Mesenchymal stem cell (in vitro differentiated cells and primary cell): ENCODE data around the gene RHOB.

Experiments
- DNase-seq: peaks from one replicate; pipeline ENCODE4 v3.0.0-alpha.2; 2013
- H2AFZ ChIP-seq: one replicate; pipeline ENCODE4 v1.6.1; 2013; ENCODE audit warnings: low read depth, mild to moderate bottlenecking, control low read depth, inconsistent platforms, low read length, moderate library complexity
- H2AK5ac ChIP-seq: 2 replicates; pipeline ENCODE4 v1.6.1; 2013; ENCODE audit warnings: low read length, moderate library complexity, mild to moderate bottlenecking, inconsistent platforms; ENCODE audit not compliant: severe bottlenecking
- H2BK120ac ChIP-seq: one replicate; pipeline ENCODE4 v1.6.1; 2013; ENCODE audit warnings: low read depth, mild to moderate bottlenecking, inconsistent platforms, low read length, moderate library complexity
- H2BK12ac ChIP-seq, 2 experiments: one replicate each; pipeline ENCODE4 v1.6.1; 2013; ENCODE audit warnings: inconsistent platforms in 2 of 2, low read length in 2 of 2, mild to moderate bottlenecking in 2 of 2, moderate library complexity in 2 of 2, control low read depth in 1 of 2
- H2BK15ac ChIP-seq: one replicate; pipeline ENCODE4 v1.6.1; 2013; ENCODE audit warnings: mild to moderate bottlenecking, low read depth, inconsistent platforms; ENCODE audit not compliant: poor library complexity, severe bottlenecking
- H2BK5ac ChIP-seq: 2 replicates; pipeline ENCODE4 v1.6.1; 2013; ENCODE audit warnings: low read depth, mild to moderate bottlenecking, low read length, control low read depth, inconsistent platforms; ENCODE audit not compliant: poor library complexity, severe bottlenecking
- H3K14ac ChIP-seq, 2 experiments: one replicate each; pipeline ENCODE4 v1.6.1; 2013; ENCODE audit warnings: inconsistent platforms in 2 of 2, low read length in 2 of 2, control low read depth in 1 of 2, mild to moderate bottlenecking in 1 of 2, moderate library complexity in 1 of 2
- H3K18ac ChIP-seq, 2 experiments: one replicate each; pipeline ENCODE4 v1.6.1; 2013; ENCODE audit warnings: inconsistent platforms in 2 of 2, low read length in 2 of 2, control low read depth in 1 of 2, low read depth in 1 of 2, mild to moderate bottlenecking in 1 of 2
- H3K23ac ChIP-seq, 2 experiments: one replicate each; pipeline ENCODE4 v1.6.1; 2013; ENCODE audit warnings: inconsistent platforms in 2 of 2, low read length in 2 of 2, mild to moderate bottlenecking in 2 of 2, moderate library complexity in 2 of 2, control low read depth in 1 of 2
- H3K27ac ChIP-seq: 2 replicates; pipeline ENCODE4 v1.5.1; 2013; ENCODE audit warnings: mild to moderate bottlenecking, moderate library complexity, low read length, control low read depth, inconsistent platforms; ENCODE audit not compliant: poor library complexity, severe bottlenecking
- H3K27me3 ChIP-seq, 2 experiments: 2 replicates each; pipeline versions ENCODE4 v1.6.1 to v1.7.0; 2013; ENCODE audit warnings: low read length in 2 of 2, mild to moderate bottlenecking in 2 of 2, moderate library complexity in 2 of 2, control low read depth in 1 of 2, inconsistent platforms in 1 of 2; ENCODE audit not compliant: control insufficient read depth in 1 of 2, insufficient read depth in 1 of 2
- H3K36me3 ChIP-seq, 2 experiments: 2 replicates each; pipeline versions ENCODE4 v1.6.1 to v1.7.0; 2013; ENCODE audit warnings: low read length in 2 of 2, control low read depth in 1 of 2, inconsistent platforms in 1 of 2, low read depth in 1 of 2, mild to moderate bottlenecking in 1 of 2; ENCODE audit not compliant: insufficient read depth in 2 of 2, control insufficient read depth in 1 of 2
- H3K4ac ChIP-seq, 2 experiments: one replicate each; pipeline ENCODE4 v1.6.1; 2013; ENCODE audit warnings: inconsistent platforms in 2 of 2, low read length in 2 of 2, mild to moderate bottlenecking in 2 of 2, moderate library complexity in 2 of 2, control low read depth in 1 of 2, low read depth in 1 of 2
- H3K4me1 ChIP-seq: 2 replicates; pipeline ENCODE4 v1.6.1; 2013; ENCODE audit warnings: low read depth, low read length, control low read depth; ENCODE audit not compliant: control insufficient read depth, insufficient read depth
- H3K4me2 ChIP-seq: 2 replicates; pipeline ENCODE4 v1.6.1; 2013; ENCODE audit warnings: low read length, mild to moderate bottlenecking, inconsistent platforms; ENCODE audit not compliant: poor library complexity, severe bottlenecking
- H3K4me3 ChIP-seq, 2 experiments: 2 replicates each; pipeline versions ENCODE4 v1.5.1 to v1.7.0; 2013; ENCODE audit warnings: low read length in 2 of 2, mild to moderate bottlenecking in 2 of 2, control low read depth in 1 of 2, low read depth in 1 of 2; ENCODE audit not compliant: insufficient read depth in 1 of 2
- H3K79me1 ChIP-seq: replicated peaks from 2 replicates; pipeline ENCODE4 v1.6.1; 2013; ENCODE audit warnings: mild to moderate bottlenecking, control low read depth, low read length, inconsistent platforms; ENCODE audit not compliant: poor library complexity, severe bottlenecking
- H3K9ac ChIP-seq: 2 replicates; pipeline ENCODE4 v1.7.0; 2013; ENCODE audit warnings: mild to moderate bottlenecking, low read length, moderate library complexity
- H3K9me3 ChIP-seq: 2 replicates; pipeline ENCODE4 v1.7.0; 2013; ENCODE audit warnings: mild to moderate bottlenecking, low read length; ENCODE audit not compliant: control insufficient read depth
- H4K8ac ChIP-seq: one replicate; pipeline ENCODE4 v1.6.1; 2013; ENCODE audit warnings: inconsistent platforms, mild to moderate bottlenecking, low read length, moderate library complexity
- H4K91ac ChIP-seq: one replicate; pipeline ENCODE4 v1.6.1; 2013; ENCODE audit warnings: mild to moderate bottlenecking, low read length, inconsistent platforms
- WGBS: methylation state at CpG from one replicate; pipeline ENCODE4 v1.1.7; 2013; ENCODE audit warnings: mixed read lengths; 5-methylcytosine and 5-hydroxymethylcytosine counted together

The RHOB gene

DNA sequence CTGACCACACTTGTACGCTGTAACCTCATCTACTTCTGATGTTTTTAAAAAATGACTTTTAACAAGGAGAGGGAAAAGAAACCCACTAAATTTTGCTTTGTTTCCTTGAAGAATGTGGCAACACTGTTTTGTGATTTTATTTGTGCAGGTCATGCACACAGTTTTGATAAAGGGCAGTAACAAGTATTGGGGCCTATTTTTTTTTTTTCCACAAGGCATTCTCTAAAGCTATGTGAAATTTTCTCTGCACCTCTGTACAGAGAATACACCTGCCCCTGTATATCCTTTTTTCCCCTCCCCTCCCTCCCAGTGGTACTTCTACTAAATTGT is 2.1 kb downstream of the RHOB start:
- no peak overlapping the region for H4K91ac ChIP-seq
- no peak overlapping the region for H3K18ac ChIP-seq
- no peak overlapping the region for H2AK5ac ChIP-seq
- no peak overlapping the region for H2BK15ac ChIP-seq
- no peak overlapping the region for H3K14ac ChIP-seq
- H3K4me2 ChIP-seq: no peak overlapping the region
- H3K27ac ChIP-seq: peak overlapping the region; percentile 71
- peak overlapping the region; percentile 96 for H3K9ac ChIP-seq
- no peaks in the 10 kb centered on the region for H3K9me3 ChIP-seq
- peak overlapping the region in 1 of 2 experiments; percentile 92 for H3K4me3 ChIP-seq
- H3K23ac ChIP-seq: no peak overlapping the region
- DNase-seq: peak; percentile 18
- no peak overlapping the region for H3K4ac ChIP-seq
- H3K4me1 ChIP-seq: peaks cover 16% of the 10 kb centered on the region
- H2BK5ac ChIP-seq: no peak overlapping the region
- H3K79me1 ChIP-seq: peaks cover 5% of the 10 kb centered on the region
- peaks cover 0 to 16% of the 10 kb centered on the region in 2 experiments for H3K36me3 ChIP-seq
- 50% methylated on average over 1 of the region's 1 CpG for WGBS
- H2AFZ ChIP-seq: no peak overlapping the region
- H2BK120ac ChIP-seq: no peak overlapping the region
- H3K27me3 ChIP-seq: no peaks in the 10 kb centered on the region
- no peak overlapping the region for H2BK12ac ChIP-seq
- no peak overlapping the region for H4K8ac ChIP-seq

DNA sequence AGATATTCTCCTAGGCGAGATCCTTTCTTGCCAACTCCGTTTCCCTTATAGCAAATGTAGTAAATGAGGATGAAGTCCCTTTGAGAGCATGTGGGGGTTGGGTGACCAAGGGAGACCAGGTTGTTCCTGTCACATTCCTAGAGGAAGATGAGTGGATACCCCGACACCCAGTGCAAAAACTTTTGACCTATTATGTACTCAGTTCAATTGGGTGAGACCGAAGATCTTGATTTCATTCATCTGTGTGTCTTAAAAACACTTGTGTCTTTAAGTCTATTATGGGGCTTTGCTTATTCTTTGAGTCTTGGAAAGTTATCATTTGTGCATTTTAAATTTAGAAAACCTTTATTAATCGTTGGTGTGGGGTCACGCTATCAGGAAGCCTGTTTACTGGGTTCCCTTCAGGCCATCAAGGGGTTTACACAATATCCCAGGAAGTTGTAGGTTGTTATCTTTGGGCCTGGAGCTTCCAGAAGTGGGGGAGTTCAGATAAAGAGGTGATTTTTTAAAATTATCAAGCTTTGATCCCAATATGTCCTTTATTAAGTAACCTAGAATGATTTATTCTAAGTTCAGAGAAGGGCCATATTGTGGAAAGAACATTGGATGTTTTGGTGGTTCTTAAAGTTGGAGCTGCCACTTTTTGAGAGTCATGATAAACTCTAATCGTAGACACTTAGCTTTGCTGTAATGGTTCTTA is 2.8 kb downstream of the RHOB start:
- Histone ChIP-seq H3K36me3 (peaks cover 0 to 16% of the 10 kb centered on the region in 2 experiments), H3K4me1 (peaks cover 16% of the 10 kb centered on the region), H3K23ac (no peak overlapping the region), H2AK5ac (no peak overlapping the region), H3K9me3 (no peaks in the 10 kb centered on the region), H3K4me3 (peak overlapping the region in 1 of 2 experiments; percentile 92), H2BK120ac (no peak overlapping the region), H2BK15ac (no peak overlapping the region), H3K9ac (peak overlapping the region; percentile 96), H2BK12ac (no peak overlapping the region), H3K27ac (peak overlapping the region; percentile 84), H3K14ac (no peak overlapping the region), H3K79me1 (peaks cover 5% of the 10 kb centered on the region), H4K8ac (no peak overlapping the region), H4K91ac (no peak overlapping the region), H3K18ac (no peak overlapping the region), H2AFZ (no peak overlapping the region), H3K4ac (no peak overlapping the region), H3K4me2 (peak overlapping the region; percentile 62), H3K27me3 (no peaks in the 10 kb centered on the region), H2BK5ac (no peak overlapping the region)
- peak; percentile 88 for DNase-seq
- 45% methylated on average over 7 of the region's 7 CpGs for WGBS

- no peak overlapping the region for H3K23ac ChIP-seq
- H3K14ac ChIP-seq: no peak overlapping the region
- no peak overlapping the region for H4K91ac ChIP-seq
- H2BK12ac ChIP-seq: no peak overlapping the region
- peak overlapping the region; percentile 84 for H3K27ac ChIP-seq
- H3K9me3 ChIP-seq: no peaks in the 10 kb centered on the region
- H3K36me3 ChIP-seq: peaks cover 0 to 16% of the 10 kb centered on the region in 2 experiments
- peak overlapping the region; percentile 22 for H2BK120ac ChIP-seq
- H3K9ac ChIP-seq: peak overlapping the region; percentile 42
- 41% methylated on average over 5 of the region's 6 CpGs for WGBS
- H2BK15ac ChIP-seq: no peak overlapping the region
- H2AFZ ChIP-seq: no peak overlapping the region
- DNase-seq: peak; percentile 89
- peak overlapping the region; percentile 61 for H3K4me2 ChIP-seq
- peaks cover 10% of the 10 kb centered on the region for H3K4me1 ChIP-seq
- peak overlapping the region; percentile 8 to 29 for H3K4me3 ChIP-seq
- H2BK5ac ChIP-seq: no peak overlapping the region
- H3K4ac ChIP-seq: no peak overlapping the region
- peak overlapping the region; percentile 51 for H2AK5ac ChIP-seq
- peaks cover 3% of the 10 kb centered on the region for H3K79me1 ChIP-seq
- no peak overlapping the region for H3K18ac ChIP-seq
- H3K27me3 ChIP-seq: no peaks in the 10 kb centered on the region
- no peak overlapping the region for H4K8ac ChIP-seq
Measured at GRCh38 chr2:20450201-20450999, 3.5 kb downstream of the RHOB start.

- H3K4me2 ChIP-seq: no peak overlapping the region
- H3K14ac ChIP-seq: no peak overlapping the region
- peak overlapping the region; percentile 42 for H3K9ac ChIP-seq
- no peak overlapping the region for H4K8ac ChIP-seq
- no peaks in the 10 kb centered on the region for H3K27me3 ChIP-seq
- peaks cover 2% of the 10 kb centered on the region for H3K79me1 ChIP-seq
- no peak overlapping the region for H3K4ac ChIP-seq
- WGBS: 79% methylated on average over 3 of the region's 3 CpGs
- peak overlapping the region; percentile 84 for H3K27ac ChIP-seq
- H2AK5ac ChIP-seq: no peak overlapping the region
- DNase-seq: no peak
- no peak overlapping the region for H3K23ac ChIP-seq
- no peak overlapping the region for H4K91ac ChIP-seq
- no peaks in the 10 kb centered on the region for H3K9me3 ChIP-seq
- H2BK15ac ChIP-seq: no peak overlapping the region
- no peak overlapping the region for H3K18ac ChIP-seq
- no peak overlapping the region for H3K4me3 ChIP-seq
- no peak overlapping the region for H2AFZ ChIP-seq
- peaks cover 10% of the 10 kb centered on the region for H3K4me1 ChIP-seq
- H2BK5ac ChIP-seq: no peak overlapping the region
- H3K36me3 ChIP-seq: peaks cover 0 to 16% of the 10 kb centered on the region in 2 experiments
- H2BK12ac ChIP-seq: no peak overlapping the region
- H2BK120ac ChIP-seq: no peak overlapping the region
Measured at GRCh38 chr2:20451000-20451290, 4.1 kb downstream of the RHOB start.
